GM21360 (cell line): Measurements from ENCODE around the gene PLS3.
A peak's percentile ranks its signal among the peaks of the same experiment; 100 is the strongest.
"Not testable (repeated sequence)": the region's sequence is repeated elsewhere in the genome, so short reads cannot be mapped to it uniquely, and the experiment has no call there.

Experiments used
- ATAC-seq: cut with Tn5 transposase; IDR thresholded peaks from one replicate; pipeline ENCODE4 v1.9.1; 2021; ENCODE audit warnings: mild to moderate bottlenecking, moderate library complexity; ENCODE audit not compliant: unreplicated experiment

PLS3 gene

GRCh38 chrX:115603534-115604074, 42.6 kb downstream of the PLS3 start:
- ATAC-seq = no peak

DNA sequence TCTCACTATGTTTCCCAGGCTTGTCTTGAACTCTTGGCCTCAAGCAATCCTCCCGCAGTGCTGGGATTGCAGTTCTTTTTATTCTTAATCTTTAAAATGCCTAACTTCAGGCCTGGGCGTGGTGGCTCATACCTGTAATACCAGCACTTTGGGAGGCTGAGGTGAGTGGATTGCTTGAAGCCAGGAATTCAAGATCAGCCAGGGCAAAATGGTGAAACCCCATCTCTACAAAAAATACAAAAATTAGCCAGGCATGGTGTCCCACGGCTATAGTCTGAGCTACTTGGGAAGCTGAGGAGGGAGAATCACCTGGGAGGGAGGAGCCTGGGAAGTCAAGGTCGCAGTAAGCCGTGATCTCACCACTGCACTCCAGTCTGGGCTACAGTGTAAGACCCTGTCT, 45.9 kb downstream of the PLS3 start:
- ATAC-seq = no peak

DNA sequence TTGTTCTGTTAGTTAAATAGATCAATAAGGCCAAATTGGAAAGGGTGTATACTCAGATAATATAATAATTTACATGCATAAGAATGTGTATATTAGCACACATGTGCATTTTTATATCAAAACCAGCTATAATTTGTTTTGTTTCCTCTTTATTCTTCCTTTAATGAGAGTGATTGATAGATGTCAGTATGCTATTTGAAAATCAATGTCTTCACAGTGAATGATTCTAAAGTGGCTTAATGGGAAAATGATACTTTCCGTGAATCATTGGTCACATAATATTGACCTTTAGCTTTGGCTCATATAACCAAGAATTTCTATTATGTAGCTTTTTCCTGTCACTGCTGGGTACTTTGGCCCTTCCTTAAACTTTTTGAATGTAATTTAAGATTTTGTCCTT, 48.6 kb downstream of the PLS3 start:
- ATAC-seq = no peak

GRCh38 chrX:115616943-115617563, 56.1 kb downstream of the PLS3 start:
- ATAC-seq = peak; percentile 100

GRCh38 chrX:115622534-115622933, 61.6 kb downstream of the PLS3 start:
- ATAC-seq = no peak

GRCh38 chrX:115624916-115625315, 63.9 kb downstream of the PLS3 start:
- ATAC-seq = no peak

GRCh38 chrX:115625572-115626301, 64.8 kb downstream of the PLS3 start:
- no peak for ATAC-seq

DNA sequence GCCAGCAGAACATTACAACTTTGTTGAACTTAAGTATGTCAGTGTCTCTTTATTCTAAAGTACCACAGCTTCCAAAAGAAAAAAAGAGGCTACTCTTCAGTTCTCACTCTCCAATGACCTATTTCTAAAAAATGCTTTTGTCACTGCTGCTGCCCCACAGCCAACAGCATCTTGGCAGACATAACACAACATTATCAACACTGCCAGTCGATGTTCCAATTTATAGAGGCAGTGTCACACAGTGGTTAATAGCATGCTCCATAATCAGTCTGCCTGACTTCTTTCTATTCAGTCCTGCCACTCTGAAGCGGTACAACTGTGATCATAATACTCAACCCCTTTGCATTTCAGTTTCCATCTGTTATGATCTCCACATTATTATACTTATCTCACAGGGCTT, 69.2 kb downstream of the PLS3 start:
- no peak for ATAC-seq

- no peak for ATAC-seq
Measured at GRCh38 chrX:115632455-115632854, 71.5 kb downstream of the PLS3 start.

DNA sequence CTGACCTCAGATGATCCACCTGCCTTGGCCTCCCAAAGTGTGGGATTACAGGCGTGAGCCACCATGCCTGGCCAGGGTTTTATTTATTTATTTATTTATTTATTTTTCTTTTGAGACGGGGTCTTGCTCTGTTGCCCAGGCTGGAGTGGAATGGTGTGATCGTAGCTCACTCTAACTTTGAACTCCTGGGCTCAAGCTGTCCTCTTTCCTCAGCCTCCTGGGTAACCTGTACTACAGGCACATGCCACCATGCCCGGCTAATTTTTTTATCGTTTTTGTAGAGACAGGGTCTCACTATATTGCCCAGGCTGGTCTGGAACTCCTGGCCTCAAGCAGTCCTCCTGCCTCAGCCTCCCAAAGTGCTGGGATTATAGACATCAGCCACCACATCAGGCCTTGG, 72.4 kb downstream of the PLS3 start:
- ATAC-seq = not testable (repeated sequence)

- no peak for ATAC-seq
Measured at GRCh38 chrX:115639334-115639880, 78.4 kb downstream of the PLS3 start.

GRCh38 chrX:115642311-115642710, 81.3 kb downstream of the PLS3 start:
- no peak for ATAC-seq

DNA sequence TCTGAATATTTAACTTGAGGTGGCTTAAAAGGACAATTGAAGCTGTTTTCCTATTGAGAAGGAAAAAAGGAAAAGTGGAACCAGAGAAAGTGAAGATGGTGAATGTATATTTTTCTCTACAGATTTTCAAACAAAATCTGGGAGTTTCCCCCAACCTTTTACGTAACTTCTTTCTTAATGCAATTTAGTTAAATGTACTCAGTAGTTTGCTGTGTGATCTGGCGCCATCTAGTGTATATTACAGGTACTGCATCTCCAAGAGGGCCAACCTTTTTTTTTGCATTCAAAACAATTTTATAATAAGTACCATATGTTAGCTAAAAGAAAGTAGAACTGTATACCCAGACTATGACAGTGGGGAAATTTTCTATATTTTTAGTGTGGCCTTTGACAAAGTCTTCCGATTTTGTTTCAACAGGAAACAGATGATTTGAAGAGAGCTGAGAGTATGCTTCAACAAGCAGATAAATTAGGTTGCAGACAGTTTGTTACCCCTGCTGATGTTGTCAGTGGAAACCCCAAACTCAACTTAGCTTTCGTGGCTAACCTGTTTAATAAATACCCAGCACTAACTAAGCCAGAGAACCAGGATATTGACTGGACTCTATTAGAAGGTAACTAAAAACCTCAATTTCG, 82.0 kb downstream of the PLS3 start:
- peak; percentile 52 for ATAC-seq

GRCh38 chrX:115644397-115644796, 83.4 kb downstream of the PLS3 start:
- ATAC-seq = not testable (repeated sequence)

DNA sequence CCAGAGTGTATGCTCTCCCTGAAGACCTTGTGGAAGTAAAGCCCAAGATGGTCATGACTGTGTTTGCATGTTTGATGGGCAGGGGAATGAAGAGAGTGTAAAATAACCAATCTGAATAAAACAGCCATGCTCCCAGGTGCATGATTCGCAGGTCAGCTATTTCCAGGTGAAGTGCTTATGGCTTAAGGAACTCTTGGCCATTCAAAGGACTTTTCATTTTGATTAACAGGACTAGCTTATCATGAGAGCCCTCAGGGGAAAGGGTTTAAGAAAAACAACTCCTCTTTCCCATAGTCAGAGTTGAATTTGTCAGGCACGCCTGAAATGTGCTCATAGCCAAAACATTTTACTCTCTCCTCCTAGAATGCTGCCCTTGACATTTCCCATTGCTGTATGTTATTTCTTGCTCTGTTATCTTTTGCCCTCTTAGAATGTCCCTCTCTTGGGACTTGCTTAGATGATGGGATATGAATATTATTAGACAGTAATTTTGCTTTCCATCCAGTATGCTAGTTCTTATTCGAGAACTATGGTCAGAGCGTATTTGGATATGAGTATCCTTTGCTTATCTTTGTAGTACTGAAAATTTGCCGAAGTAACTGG, 88.6 kb downstream of the PLS3 start:
- no peak for ATAC-seq

- ATAC-seq = no peak
Measured at GRCh38 chrX:115650449-115650848, 89.5 kb downstream of the PLS3 start.

DNA sequence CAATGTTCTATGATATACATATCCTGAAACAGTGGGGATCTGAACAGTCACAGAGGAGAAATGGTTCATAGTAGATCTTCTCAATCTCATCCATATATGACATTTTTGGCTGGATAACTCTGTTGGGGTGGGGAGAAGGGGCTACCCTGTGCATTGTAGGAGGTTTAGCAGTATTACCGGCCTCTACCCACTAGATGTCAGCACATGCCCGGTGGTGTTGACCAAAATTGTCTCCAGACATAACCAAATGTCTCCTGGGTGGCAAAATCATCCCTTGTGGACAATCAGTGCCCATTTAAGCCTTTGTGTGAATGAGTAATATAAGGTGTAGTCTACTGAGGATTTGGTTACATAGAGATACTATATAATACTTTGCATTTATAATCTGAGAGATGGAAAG, 89.9 kb downstream of the PLS3 start:
- ATAC-seq = peak; percentile 94

DNA sequence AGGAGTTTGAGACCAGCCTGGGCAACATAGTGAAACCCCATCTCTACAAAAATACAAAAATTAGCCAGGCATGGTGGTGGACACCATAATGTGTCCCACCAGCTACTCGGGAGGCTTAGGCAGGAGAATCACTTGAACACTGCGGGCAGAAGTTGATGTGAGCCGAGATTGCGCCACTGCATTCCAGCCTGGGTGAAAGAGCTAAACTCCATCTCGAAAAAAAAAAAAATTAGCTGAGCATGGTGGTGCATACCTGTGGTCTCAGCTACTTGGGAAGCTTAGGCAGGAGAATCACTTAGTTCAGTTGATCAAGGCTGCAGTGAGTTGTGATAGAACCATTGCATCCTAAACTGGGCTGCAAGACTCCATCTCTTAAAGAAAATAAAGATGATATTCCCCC, 91.2 kb downstream of the PLS3 start:
- no peak for ATAC-seq

DNA sequence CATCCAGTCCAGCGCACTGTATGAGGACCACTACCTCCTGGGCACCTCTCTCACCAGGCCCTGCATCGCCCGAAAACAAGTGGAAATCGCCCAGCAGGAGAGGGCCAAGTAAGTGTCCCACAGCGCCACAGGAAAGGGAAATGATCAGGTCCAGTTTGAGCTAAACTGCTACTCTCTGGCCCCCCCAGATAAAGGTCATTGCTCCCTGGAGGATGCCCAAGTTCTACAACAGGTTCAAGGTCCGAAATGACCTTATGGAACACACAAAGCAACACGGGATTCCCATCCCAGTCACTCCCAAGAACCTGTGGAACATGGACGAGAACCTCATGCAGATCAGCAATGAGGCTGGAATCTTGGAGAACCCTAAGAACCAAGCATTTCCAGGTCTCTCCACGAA, 104.1 kb downstream of the PLS3 start:
- no peak for ATAC-seq

DNA sequence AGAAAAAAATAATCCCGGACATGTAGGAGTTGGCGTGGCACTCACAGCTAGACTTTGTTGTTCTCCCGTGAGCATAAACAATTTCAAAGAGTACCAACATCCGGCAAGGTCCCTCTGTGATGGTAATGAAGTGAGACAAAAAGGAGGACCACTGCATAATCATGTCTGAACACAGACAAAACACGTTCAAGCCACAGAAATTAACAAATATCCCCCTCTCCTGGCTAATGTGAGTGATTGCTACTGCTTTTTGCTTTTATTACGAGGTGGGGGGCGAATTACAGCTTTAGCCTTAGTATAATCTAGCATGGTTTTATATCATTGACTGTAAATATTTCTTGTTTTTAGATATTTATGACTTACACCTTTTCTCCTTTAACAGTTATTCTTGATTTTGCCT, 118.5 kb downstream of the PLS3 start:
- ATAC-seq = no peak

DNA sequence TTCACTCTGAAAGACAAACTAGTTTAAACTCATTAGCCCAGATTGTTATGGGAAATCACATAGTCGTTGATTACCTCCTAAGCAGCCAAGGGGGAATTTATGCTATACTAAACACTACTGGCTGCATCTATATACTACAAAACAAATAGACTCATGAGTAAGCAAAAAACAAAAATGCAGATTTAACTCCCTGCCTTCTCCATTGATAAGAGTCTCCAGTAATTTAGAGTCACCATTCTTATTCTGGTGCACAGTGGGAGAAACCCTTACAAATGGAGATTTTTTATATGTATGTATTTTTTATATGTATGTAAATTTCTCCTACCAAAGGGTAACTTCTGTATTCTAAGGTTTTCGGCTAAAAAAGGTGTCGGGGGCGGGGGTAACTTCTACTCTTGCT, 126.6 kb downstream of the PLS3 start:
- ATAC-seq = no peak
